HEK293 (cell line): ENCODE data around the gene DDIT4.

Source experiments
- KLF1 ChIP-seq: fragments of 450-650 bp; formaldehyde crosslinking; IDR thresholded peaks from 2 replicates; pipeline ENCODE4 v1.5.1; 2016; ENCODE audit warnings: missing biosample characterization, missing genetic modification characterization
- KLF8 ChIP-seq: fragments of 450-650 bp; formaldehyde crosslinking; IDR thresholded peaks from 2 replicates; pipeline ENCODE4 v1.5.1; 2016; ENCODE audit warnings: missing biosample characterization, missing genetic modification characterization
- ZBTB8A ChIP-seq: fragments of 450-650 bp; formaldehyde crosslinking; IDR thresholded peaks from 2 replicates; pipeline ENCODE4 v1.5.1; 2016; ENCODE audit warnings: missing biosample characterization, missing genetic modification characterization
- ZFP41 ChIP-seq: fragments of 450-650 bp; formaldehyde crosslinking; IDR thresholded peaks from 2 replicates; pipeline ENCODE4 v1.5.1; 2016; ENCODE audit warnings: missing biosample characterization, missing genetic modification characterization, borderline replicate concordance
- ZNF112 ChIP-seq: fragments of 450-650 bp; formaldehyde crosslinking; IDR thresholded peaks from 2 replicates; pipeline ENCODE4 v1.5.0; 2017; ENCODE audit warnings: missing biosample characterization, missing genetic modification characterization
- ZNF140 ChIP-seq: fragments of 450-650 bp; formaldehyde crosslinking; IDR thresholded peaks from 2 replicates; pipeline ENCODE4 v1.5.1; 2016; ENCODE audit warnings: missing biosample characterization, missing genetic modification characterization
- ZNF146 ChIP-seq: fragments of 450-650 bp; formaldehyde crosslinking; IDR thresholded peaks from 2 replicates; pipeline ENCODE4 v1.5.1; 2016; ENCODE audit warnings: missing biosample characterization, missing genetic modification characterization
- ZNF157 ChIP-seq: fragments of 450-650 bp; formaldehyde crosslinking; IDR thresholded peaks from 2 replicates; pipeline ENCODE4 v1.5.1; 2016; ENCODE audit warnings: missing biosample characterization, missing genetic modification characterization
- ZNF175 ChIP-seq: fragments of 450-650 bp; formaldehyde crosslinking; IDR thresholded peaks from 2 replicates; pipeline ENCODE4 v1.5.1; 2016; ENCODE audit warnings: missing biosample characterization, missing genetic modification characterization
- ZNF248 ChIP-seq: fragments of 450-650 bp; formaldehyde crosslinking; IDR thresholded peaks from 2 replicates; pipeline ENCODE4 v1.5.1; 2017; ENCODE audit warnings: missing biosample characterization, missing genetic modification characterization
- ZNF544 ChIP-seq: fragments of 450-650 bp; formaldehyde crosslinking; IDR thresholded peaks from 2 replicates; pipeline ENCODE4 v1.5.0; 2017; ENCODE audit warnings: missing biosample characterization, missing genetic modification characterization
- ZNF658 ChIP-seq: fragments of 450-650 bp; formaldehyde crosslinking; IDR thresholded peaks from 2 replicates; pipeline ENCODE4; 2016; ENCODE audit warnings: missing biosample characterization, missing genetic modification characterization
- ZNF707 ChIP-seq: fragments of 450-650 bp; formaldehyde crosslinking; IDR thresholded peaks from 2 replicates; pipeline ENCODE4 v1.5.1; 2016; ENCODE audit warnings: missing biosample characterization, missing genetic modification characterization
- ZNF791 ChIP-seq: fragments of 450-650 bp; formaldehyde crosslinking; IDR thresholded peaks from 2 replicates; pipeline ENCODE4 v1.5.1; 2016; ENCODE audit warnings: missing biosample characterization, missing genetic modification characterization
- ZNF792 ChIP-seq: fragments of 450-650 bp; formaldehyde crosslinking; IDR thresholded peaks from 2 replicates; pipeline ENCODE4 v1.5.1; 2016; ENCODE audit warnings: missing biosample characterization, missing genetic modification characterization
- ZNF830 ChIP-seq: fragments of 450-650 bp; IDR thresholded peaks from 2 replicates; pipeline ENCODE4 v1.5.0; 2018; ENCODE audit warnings: missing biosample characterization, missing genetic modification characterization, low read depth, mild to moderate bottlenecking, moderate library complexity
- TF ChIP-seq, protein P1 (sequence below): fragments of 450-650 bp; formaldehyde crosslinking; IDR thresholded peaks from 2 replicates; pipeline ENCODE4 v1.5.1; 2016; ENCODE audit warnings: missing biosample characterization, missing genetic modification characterization, borderline replicate concordance
- TF ChIP-seq, protein P2 (sequence below): fragments of 450-650 bp; formaldehyde crosslinking; IDR thresholded peaks from 2 replicates; pipeline ENCODE4 v1.5.1; 2016; ENCODE audit warnings: missing biosample characterization, missing genetic modification characterization
- TF ChIP-seq, protein P3 (sequence below): fragments of 450-650 bp; formaldehyde crosslinking; IDR thresholded peaks from 2 replicates; pipeline ENCODE4 v1.5.1; 2016; ENCODE audit warnings: missing biosample characterization, missing genetic modification characterization
- TF ChIP-seq, protein P4 (sequence below): fragments of 450-650 bp; formaldehyde crosslinking; IDR thresholded peaks from 2 replicates; pipeline ENCODE4 v1.5.1; 2016; ENCODE audit warnings: missing biosample characterization, missing genetic modification characterization
- TF ChIP-seq, protein P5 (sequence below): IDR thresholded peaks from 2 replicates; pipeline ENCODE4 v1.6.1; 2011; ENCODE audit warnings: mild to moderate bottlenecking, low read depth, low read length, borderline replicate concordance
- TF ChIP-seq, protein P6 (sequence below): fragments of 450-650 bp; formaldehyde crosslinking; IDR thresholded peaks from 2 replicates; pipeline ENCODE4 v1.5.1; 2016; ENCODE audit warnings: missing biosample characterization, missing genetic modification characterization

Gene DDIT4

DNA sequence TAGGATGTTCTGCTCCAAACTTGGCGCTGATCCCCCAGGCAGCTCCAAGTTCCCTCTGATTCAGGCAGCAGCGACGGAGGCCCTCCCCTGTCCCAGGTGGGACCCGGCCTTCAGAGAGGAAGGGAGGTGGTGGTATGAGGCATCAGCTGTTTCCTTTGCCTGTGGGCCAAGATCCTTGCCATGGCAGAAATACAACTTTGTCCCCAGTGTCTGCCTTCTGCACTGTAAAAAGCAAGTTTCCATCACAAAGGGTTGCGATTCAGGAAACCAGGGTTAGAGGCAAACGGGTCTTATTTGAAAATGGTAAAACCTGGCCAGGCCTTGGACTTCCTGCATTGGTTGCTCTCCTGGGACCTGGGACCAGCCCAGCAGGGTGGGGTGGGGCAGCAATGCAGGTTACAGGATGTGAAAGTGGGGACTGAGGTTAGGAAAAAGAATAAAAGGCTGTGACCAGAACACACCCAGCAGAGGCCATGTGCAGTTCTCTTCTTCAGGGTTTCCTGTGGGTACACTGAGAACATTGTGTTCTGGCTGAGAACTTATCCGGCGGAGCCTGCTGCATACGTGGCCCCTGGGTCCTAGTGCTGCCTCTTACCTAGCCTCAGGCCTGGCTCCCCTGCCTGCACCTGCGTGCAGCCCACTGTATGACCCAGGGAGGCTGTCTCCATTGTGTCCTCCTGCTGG is 25.1 kb upstream of the DDIT4 start (continued):
- TF ChIP-seq ZNF140 (tag by site-specific recombination): no peak
- TF ChIP-seq ZNF658: no peak
- TF ChIP-seq ZNF175: no peak
- no peak for TF ChIP-seq ZNF112
- TF ChIP-seq, protein P1, sequence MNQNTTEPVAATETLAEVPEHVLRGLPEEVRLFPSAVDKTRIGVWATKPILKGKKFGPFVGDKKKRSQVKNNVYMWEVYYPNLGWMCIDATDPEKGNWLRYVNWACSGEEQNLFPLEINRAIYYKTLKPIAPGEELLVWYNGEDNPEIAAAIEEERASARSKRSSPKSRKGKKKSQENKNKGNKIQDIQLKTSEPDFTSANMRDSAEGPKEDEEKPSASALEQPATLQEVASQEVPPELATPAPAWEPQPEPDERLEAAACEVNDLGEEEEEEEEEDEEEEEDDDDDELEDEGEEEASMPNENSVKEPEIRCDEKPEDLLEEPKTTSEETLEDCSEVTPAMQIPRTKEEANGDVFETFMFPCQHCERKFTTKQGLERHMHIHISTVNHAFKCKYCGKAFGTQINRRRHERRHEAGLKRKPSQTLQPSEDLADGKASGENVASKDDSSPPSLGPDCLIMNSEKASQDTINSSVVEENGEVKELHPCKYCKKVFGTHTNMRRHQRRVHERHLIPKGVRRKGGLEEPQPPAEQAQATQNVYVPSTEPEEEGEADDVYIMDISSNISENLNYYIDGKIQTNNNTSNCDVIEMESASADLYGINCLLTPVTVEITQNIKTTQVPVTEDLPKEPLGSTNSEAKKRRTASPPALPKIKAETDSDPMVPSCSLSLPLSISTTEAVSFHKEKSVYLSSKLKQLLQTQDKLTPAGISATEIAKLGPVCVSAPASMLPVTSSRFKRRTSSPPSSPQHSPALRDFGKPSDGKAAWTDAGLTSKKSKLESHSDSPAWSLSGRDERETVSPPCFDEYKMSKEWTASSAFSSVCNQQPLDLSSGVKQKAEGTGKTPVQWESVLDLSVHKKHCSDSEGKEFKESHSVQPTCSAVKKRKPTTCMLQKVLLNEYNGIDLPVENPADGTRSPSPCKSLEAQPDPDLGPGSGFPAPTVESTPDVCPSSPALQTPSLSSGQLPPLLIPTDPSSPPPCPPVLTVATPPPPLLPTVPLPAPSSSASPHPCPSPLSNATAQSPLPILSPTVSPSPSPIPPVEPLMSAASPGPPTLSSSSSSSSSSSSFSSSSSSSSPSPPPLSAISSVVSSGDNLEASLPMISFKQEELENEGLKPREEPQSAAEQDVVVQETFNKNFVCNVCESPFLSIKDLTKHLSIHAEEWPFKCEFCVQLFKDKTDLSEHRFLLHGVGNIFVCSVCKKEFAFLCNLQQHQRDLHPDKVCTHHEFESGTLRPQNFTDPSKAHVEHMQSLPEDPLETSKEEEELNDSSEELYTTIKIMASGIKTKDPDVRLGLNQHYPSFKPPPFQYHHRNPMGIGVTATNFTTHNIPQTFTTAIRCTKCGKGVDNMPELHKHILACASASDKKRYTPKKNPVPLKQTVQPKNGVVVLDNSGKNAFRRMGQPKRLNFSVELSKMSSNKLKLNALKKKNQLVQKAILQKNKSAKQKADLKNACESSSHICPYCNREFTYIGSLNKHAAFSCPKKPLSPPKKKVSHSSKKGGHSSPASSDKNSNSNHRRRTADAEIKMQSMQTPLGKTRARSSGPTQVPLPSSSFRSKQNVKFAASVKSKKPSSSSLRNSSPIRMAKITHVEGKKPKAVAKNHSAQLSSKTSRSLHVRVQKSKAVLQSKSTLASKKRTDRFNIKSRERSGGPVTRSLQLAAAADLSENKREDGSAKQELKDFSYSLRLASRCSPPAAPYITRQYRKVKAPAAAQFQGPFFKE (tag by site-specific recombination): no peak
- TF ChIP-seq KLF1: peak; percentile 41; the same call in 1 of the 2 replicates
- TF ChIP-seq ZNF791 (tag by site-specific recombination): no peak
- no peak for TF ChIP-seq ZNF830 (tag by site-specific recombination)
- TF ChIP-seq ZFP41 (tag by site-specific recombination): no peak
- no peak for TF ChIP-seq ZNF146 (tag by site-specific recombination)
- no peak for TF ChIP-seq ZNF157 (tag by site-specific recombination)
- TF ChIP-seq, protein P2, sequence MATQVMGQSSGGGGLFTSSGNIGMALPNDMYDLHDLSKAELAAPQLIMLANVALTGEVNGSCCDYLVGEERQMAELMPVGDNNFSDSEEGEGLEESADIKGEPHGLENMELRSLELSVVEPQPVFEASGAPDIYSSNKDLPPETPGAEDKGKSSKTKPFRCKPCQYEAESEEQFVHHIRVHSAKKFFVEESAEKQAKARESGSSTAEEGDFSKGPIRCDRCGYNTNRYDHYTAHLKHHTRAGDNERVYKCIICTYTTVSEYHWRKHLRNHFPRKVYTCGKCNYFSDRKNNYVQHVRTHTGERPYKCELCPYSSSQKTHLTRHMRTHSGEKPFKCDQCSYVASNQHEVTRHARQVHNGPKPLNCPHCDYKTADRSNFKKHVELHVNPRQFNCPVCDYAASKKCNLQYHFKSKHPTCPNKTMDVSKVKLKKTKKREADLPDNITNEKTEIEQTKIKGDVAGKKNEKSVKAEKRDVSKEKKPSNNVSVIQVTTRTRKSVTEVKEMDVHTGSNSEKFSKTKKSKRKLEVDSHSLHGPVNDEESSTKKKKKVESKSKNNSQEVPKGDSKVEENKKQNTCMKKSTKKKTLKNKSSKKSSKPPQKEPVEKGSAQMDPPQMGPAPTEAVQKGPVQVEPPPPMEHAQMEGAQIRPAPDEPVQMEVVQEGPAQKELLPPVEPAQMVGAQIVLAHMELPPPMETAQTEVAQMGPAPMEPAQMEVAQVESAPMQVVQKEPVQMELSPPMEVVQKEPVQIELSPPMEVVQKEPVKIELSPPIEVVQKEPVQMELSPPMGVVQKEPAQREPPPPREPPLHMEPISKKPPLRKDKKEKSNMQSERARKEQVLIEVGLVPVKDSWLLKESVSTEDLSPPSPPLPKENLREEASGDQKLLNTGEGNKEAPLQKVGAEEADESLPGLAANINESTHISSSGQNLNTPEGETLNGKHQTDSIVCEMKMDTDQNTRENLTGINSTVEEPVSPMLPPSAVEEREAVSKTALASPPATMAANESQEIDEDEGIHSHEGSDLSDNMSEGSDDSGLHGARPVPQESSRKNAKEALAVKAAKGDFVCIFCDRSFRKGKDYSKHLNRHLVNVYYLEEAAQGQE: no peak
- TF ChIP-seq, protein P3, sequence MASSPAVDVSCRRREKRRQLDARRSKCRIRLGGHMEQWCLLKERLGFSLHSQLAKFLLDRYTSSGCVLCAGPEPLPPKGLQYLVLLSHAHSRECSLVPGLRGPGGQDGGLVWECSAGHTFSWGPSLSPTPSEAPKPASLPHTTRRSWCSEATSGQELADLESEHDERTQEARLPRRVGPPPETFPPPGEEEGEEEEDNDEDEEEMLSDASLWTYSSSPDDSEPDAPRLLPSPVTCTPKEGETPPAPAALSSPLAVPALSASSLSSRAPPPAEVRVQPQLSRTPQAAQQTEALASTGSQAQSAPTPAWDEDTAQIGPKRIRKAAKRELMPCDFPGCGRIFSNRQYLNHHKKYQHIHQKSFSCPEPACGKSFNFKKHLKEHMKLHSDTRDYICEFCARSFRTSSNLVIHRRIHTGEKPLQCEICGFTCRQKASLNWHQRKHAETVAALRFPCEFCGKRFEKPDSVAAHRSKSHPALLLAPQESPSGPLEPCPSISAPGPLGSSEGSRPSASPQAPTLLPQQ (tag by site-specific recombination): peak; percentile 88
- no peak for TF ChIP-seq KLF8
- TF ChIP-seq, protein P4, sequence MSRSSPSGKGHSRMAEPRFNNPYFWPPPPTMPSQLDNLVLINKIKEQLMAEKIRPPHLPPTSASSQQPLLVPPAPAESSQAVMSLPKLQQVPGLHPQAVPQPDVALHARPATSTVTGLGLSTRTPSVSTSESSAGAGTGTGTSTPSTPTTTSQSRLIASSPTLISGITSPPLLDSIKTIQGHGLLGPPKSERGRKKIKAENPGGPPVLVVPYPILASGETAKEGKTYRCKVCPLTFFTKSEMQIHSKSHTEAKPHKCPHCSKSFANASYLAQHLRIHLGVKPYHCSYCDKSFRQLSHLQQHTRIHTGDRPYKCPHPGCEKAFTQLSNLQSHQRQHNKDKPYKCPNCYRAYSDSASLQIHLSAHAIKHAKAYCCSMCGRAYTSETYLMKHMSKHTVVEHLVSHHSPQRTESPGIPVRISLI (tag by site-specific recombination): no peak
- no peak for TF ChIP-seq ZNF707 (tag by site-specific recombination)
- TF ChIP-seq ZNF792 (tag by site-specific recombination): peak; percentile 66; the same call in 1 of the 2 replicates
- TF ChIP-seq, protein P5, sequence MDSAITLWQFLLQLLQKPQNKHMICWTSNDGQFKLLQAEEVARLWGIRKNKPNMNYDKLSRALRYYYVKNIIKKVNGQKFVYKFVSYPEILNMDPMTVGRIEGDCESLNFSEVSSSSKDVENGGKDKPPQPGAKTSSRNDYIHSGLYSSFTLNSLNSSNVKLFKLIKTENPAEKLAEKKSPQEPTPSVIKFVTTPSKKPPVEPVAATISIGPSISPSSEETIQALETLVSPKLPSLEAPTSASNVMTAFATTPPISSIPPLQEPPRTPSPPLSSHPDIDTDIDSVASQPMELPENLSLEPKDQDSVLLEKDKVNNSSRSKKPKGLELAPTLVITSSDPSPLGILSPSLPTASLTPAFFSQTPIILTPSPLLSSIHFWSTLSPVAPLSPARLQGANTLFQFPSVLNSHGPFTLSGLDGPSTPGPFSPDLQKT: no peak
- TF ChIP-seq ZBTB8A (tag by site-specific recombination): no peak
- TF ChIP-seq ZNF544 (tag by site-specific recombination): no peak
- TF ChIP-seq, protein P6, sequence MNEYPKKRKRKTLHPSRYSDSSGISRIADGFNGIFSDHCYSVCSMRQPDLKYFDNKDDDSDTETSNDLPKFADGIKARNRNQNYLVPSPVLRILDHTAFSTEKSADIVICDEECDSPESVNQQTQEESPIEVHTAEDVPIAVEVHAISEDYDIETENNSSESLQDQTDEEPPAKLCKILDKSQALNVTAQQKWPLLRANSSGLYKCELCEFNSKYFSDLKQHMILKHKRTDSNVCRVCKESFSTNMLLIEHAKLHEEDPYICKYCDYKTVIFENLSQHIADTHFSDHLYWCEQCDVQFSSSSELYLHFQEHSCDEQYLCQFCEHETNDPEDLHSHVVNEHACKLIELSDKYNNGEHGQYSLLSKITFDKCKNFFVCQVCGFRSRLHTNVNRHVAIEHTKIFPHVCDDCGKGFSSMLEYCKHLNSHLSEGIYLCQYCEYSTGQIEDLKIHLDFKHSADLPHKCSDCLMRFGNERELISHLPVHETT (tag by site-specific recombination): no peak
- no peak for TF ChIP-seq ZNF248 (tag by site-specific recombination)
